Neural progenitor cell (in vitro differentiated cells): ENCODE data around the gene FHL2. TPM values are rescaled to one million over a fixed set of nuclear protein-coding genes. Genes with fewer than 3 reads are reported as not detected.

ENCODE experiments used
- DNase-seq: peaks from one replicate; pipeline ENCODE4 v3.0.0-alpha.2; 2016; ENCODE audit warnings: low spot score
- H2AFZ ChIP-seq: fragments of 200-600 bp; sonication (generic); replicated peaks from 2 replicates; pipeline ENCODE4 v1.6.1; 2016; ENCODE audit warnings: antibody characterized with exemption
- H3F3A ChIP-seq: fragments of 200-600 bp; sonication (generic); 2 replicates; pipeline ENCODE4 v1.6.1; 2016; ENCODE audit warnings: antibody characterized with exemption, low read depth
- H3K27ac ChIP-seq: fragments of 200-600 bp; sonication (generic); 2 replicates; pipeline ENCODE4 v1.5.1; 2016; ENCODE audit warnings: mild to moderate bottlenecking
- H3K27me3 ChIP-seq: fragments of 200-600 bp; sonication (generic); 2 replicates; pipeline ENCODE4 v1.6.1; 2016; ENCODE audit warnings: mild to moderate bottlenecking, moderate library complexity
- H3K36me3 ChIP-seq: fragments of 200-600 bp; sonication (generic); 2 replicates; pipeline ENCODE4 v1.5.1; 2016
- H3K4me1 ChIP-seq: fragments of 200-600 bp; sonication (generic); 2 replicates; pipeline ENCODE4 v1.6.1; 2016; ENCODE audit warnings: mixed run types
- H3K4me2 ChIP-seq: fragments of 200-600 bp; sonication (generic); 2 replicates; pipeline ENCODE4 v1.6.1; 2016
- H3K4me3 ChIP-seq: fragments of 200-600 bp; sonication (generic); 2 replicates; pipeline ENCODE4 v1.5.1; 2016
- H3K79me2 ChIP-seq: fragments of 200-600 bp; sonication (generic); 2 replicates; pipeline ENCODE4 v1.6.1; 2016; ENCODE audit warnings: low read depth
- H3K9ac ChIP-seq: fragments of 200-600 bp; sonication (generic); 2 replicates; pipeline ENCODE4 v1.6.1; 2016
- H3K9me3 ChIP-seq: fragments of 200-600 bp; sonication (generic); 2 replicates; pipeline ENCODE4 v1.5.1; 2016; ENCODE audit warnings: low read depth
- H4K20me1 ChIP-seq: fragments of 200-600 bp; sonication (generic); 2 replicates; pipeline ENCODE4 v1.6.1; 2016; ENCODE audit warnings: low read depth
- H3K27ac Mint-ChIP-seq: 3 replicates; pipeline ENCODE4 v1.8.0; 2021; ENCODE audit warnings: mixed read lengths
- H3K27me3 Mint-ChIP-seq: 2 replicates; pipeline ENCODE4 v1.8.0; 2022; ENCODE audit warnings: low read depth, mild to moderate bottlenecking, inconsistent platforms, moderate library complexity, mixed read lengths; ENCODE audit not compliant: insufficient read depth
- H3K36me3 Mint-ChIP-seq: 3 replicates; pipeline ENCODE4 v1.8.0; 2021; ENCODE audit warnings: mixed read lengths
- H3K4me1 Mint-ChIP-seq: 3 replicates; pipeline ENCODE4 v1.8.0; 2021; ENCODE audit warnings: mixed read lengths
- H3K4me3 Mint-ChIP-seq: 3 replicates; pipeline ENCODE4 v1.8.0; 2021; ENCODE audit warnings: mild to moderate bottlenecking, moderate library complexity, mixed read lengths
- H3K9me3 Mint-ChIP-seq: 3 replicates; pipeline ENCODE4 v1.8.0; 2020; ENCODE audit warnings: mixed read lengths
- CTCF ChIP-seq: fragments of 200-600 bp; sonication (generic); IDR thresholded peaks from 2 replicates; pipeline ENCODE4 v1.5.1; 2017; ENCODE audit warnings: antibody characterized with exemption, mild to moderate bottlenecking
- EZH2 ChIP-seq: fragments of 200-600 bp; sonication (generic); IDR thresholded peaks from 2 replicates; pipeline ENCODE4 v1.6.1; 2017; ENCODE audit warnings: antibody characterized with exemption, mild to moderate bottlenecking, moderate library complexity
- EZH2phosphoT487 ChIP-seq: fragments of 200-600 bp; sonication (generic); IDR thresholded peaks from 2 replicates; pipeline ENCODE4 v1.6.1; 2017; ENCODE audit warnings: antibody characterized with exemption
- total RNA-seq: library from RNA; depleted of rRNA; stranded (reverse); fragments of >200 nt; gene quantifications from 2 replicates; pipeline ENCODE4 v1.2.3, GENCODE V29; 2015; ENCODE audit warnings: low replicate concordance

Gene FHL2
- total RNA-seq, 1 donor from 2014 or later = 17.8 TPM

- Mint-ChIP-seq H3K36me3 (peaks cover 30% of the 10 kb centered on the region), H3K27ac (no peak overlapping the region), H3K4me1 (peaks cover 29% of the 10 kb centered on the region), H3K4me3 (peak overlapping the region; percentile 50), H3K9me3 (peaks cover 7% of the 10 kb centered on the region), H3K27me3 (peaks cover 12% of the 10 kb centered on the region)
- no peaks in the 10 kb centered on the region for H3K4me1 ChIP-seq
- H3K9me3 ChIP-seq = no peaks in the 10 kb centered on the region
- no peak overlapping the region for H2AFZ ChIP-seq
- H4K20me1 ChIP-seq = no peaks in the 10 kb centered on the region
- H3K4me3 ChIP-seq = no peak overlapping the region
- peaks cover 9% of the 10 kb centered on the region for H3F3A ChIP-seq
- DNase-seq = no peak
- no peaks in the 10 kb centered on the region for H3K36me3 ChIP-seq
- peaks cover 31% of the 10 kb centered on the region for H3K27me3 ChIP-seq
- H3K27ac ChIP-seq = no peak overlapping the region
- no peak overlapping the region for H3K9ac ChIP-seq
- H3K4me2 ChIP-seq = no peak overlapping the region
- peaks cover 12% of the 10 kb centered on the region for H3K79me2 ChIP-seq
- no peak for TF ChIP-seq EZH2phosphoT487
- no peak for TF ChIP-seq EZH2
- no peak for TF ChIP-seq CTCF
These were observed 2.4 kb downstream of the FHL2 start for GRCh38 chr2:105396254-105397024.

- Mint-ChIP-seq H3K27ac (no peak overlapping the region), H3K36me3 (peaks cover 30% of the 10 kb centered on the region), H3K9me3 (peaks cover 7% of the 10 kb centered on the region), H3K27me3 (peaks cover 12% of the 10 kb centered on the region), H3K4me1 (peaks cover 29% of the 10 kb centered on the region), H3K4me3 (peak overlapping the region; percentile 30)
- H3K79me2 ChIP-seq = peaks cover 12% of the 10 kb centered on the region
- H3K36me3 ChIP-seq = no peaks in the 10 kb centered on the region
- H3F3A ChIP-seq = peaks cover 9% of the 10 kb centered on the region
- peaks cover 31% of the 10 kb centered on the region for H3K27me3 ChIP-seq
- TF ChIP-seq EZH2 = no peak
- TF ChIP-seq EZH2phosphoT487 = no peak
- TF ChIP-seq CTCF = no peak
- no peak overlapping the region for H3K4me2 ChIP-seq
- H2AFZ ChIP-seq = no peak overlapping the region
- DNase-seq = no peak
- H3K9ac ChIP-seq = no peak overlapping the region
- H3K4me3 ChIP-seq = no peak overlapping the region
- H3K27ac ChIP-seq = no peak overlapping the region
- H3K4me1 ChIP-seq = no peaks in the 10 kb centered on the region
- H4K20me1 ChIP-seq = no peaks in the 10 kb centered on the region
- H3K9me3 ChIP-seq = no peaks in the 10 kb centered on the region
These were observed 3.2 kb downstream of the FHL2 start for GRCh38 chr2:105395691-105396090.

GRCh38 chr2:105394951-105395611, 3.8 kb downstream of the FHL2 start:
- Histone ChIP-seq H3K9me3 (no peaks in the 10 kb centered on the region), H3K27me3 (peaks cover 27% of the 10 kb centered on the region), H3F3A (peaks cover 6% of the 10 kb centered on the region), H4K20me1 (no peaks in the 10 kb centered on the region), H2AFZ (no peak overlapping the region), H3K27ac (no peak overlapping the region), H3K79me2 (peaks cover 12% of the 10 kb centered on the region), H3K4me1 (no peaks in the 10 kb centered on the region), H3K4me3 (no peak overlapping the region), H3K4me2 (no peak overlapping the region), H3K9ac (no peak overlapping the region), H3K36me3 (no peaks in the 10 kb centered on the region)
- peaks cover 7% of the 10 kb centered on the region for H3K9me3 Mint-ChIP-seq
- H3K4me3 Mint-ChIP-seq = peak overlapping the region; percentile 30
- H3K4me1 Mint-ChIP-seq = peaks cover 29% of the 10 kb centered on the region
- peaks cover 12% of the 10 kb centered on the region for H3K27me3 Mint-ChIP-seq
- DNase-seq = no peak
- TF ChIP-seq EZH2phosphoT487 (no peak), CTCF (no peak), EZH2 (no peak)
- H3K27ac Mint-ChIP-seq = no peak overlapping the region
- peaks cover 30% of the 10 kb centered on the region for H3K36me3 Mint-ChIP-seq
